ENCODE data around the gene DDX5.
A peak's percentile ranks its signal among the peaks of the same experiment; 100 is the strongest.
"Not testable (repeated sequence)": the region's sequence is repeated elsewhere in the genome, so short reads cannot be mapped to it uniquely, and the experiment has no call there.

Gene DDX5

DNA sequence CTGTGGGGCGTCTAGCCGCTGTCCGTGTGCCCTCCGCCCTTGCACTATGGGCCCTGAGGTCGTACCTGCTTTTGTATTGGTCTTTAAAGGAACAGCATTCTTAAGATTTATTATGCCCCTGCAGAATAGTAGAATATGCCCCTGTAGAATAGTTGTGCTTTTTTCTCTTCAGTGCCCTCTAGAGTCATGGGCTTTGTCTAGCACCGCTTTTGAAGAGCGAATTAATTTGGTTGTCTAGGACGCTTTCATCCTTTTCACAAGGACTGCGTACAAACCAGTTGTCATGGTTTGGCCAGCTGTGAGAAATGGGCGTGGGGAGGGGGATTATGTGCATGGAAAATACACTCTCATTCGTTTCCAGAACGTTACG is 1.3 kb upstream of the DDX5 start:
- peak; percentile 2 for DNase-seq (ENCODE audit: low read depth)

DNA sequence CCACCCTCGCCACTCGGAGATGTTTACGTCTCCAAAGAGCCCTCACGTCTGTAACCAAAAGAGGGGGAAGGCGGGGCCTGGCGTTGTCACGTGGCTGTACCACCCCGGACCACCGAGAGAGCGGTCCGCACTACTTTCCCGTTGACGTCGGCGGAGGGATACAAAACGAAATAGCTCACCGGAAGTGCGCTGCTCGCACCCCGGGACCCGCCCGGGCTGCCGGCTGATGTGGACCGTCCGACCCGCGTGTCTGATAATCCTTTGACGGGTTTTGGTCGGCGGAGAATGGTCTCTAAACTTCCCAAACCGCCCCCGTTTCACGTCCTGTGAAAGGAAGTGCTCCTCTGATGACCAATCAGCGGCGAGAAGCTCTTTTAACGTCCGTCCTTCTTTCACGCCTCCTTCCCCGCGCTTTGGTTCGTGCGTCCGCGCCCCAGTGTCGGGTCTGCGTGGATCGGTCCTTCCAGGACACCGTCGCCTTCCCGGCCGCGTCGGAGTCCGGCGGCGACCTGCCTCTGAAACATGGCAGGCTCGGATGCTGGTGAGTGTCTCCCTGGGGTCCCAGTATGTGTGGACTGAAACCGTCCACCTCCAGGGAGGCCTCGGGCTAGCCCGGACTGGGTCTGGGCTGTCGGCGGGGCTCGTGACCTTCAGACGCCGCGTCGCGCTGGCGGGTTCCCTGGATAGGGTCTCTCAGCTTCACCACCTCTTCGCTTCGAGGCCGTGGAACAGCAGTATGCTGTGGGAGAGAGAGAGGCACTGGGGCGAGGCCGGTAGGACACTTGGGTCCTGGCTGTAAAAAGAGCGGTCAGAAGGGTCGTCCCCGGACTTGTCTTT is 705 bp upstream of the DDX5 start, which contains the start of gene CEP95:
Gene CEP95, plus strand, starts transcription at position 402 of the 837 bp plus-strand sequence. Its CDS starts 121 bp downstream, at position 523.
- DNase-seq (ENCODE audit: low read depth), result peak; percentile 90

DNA sequence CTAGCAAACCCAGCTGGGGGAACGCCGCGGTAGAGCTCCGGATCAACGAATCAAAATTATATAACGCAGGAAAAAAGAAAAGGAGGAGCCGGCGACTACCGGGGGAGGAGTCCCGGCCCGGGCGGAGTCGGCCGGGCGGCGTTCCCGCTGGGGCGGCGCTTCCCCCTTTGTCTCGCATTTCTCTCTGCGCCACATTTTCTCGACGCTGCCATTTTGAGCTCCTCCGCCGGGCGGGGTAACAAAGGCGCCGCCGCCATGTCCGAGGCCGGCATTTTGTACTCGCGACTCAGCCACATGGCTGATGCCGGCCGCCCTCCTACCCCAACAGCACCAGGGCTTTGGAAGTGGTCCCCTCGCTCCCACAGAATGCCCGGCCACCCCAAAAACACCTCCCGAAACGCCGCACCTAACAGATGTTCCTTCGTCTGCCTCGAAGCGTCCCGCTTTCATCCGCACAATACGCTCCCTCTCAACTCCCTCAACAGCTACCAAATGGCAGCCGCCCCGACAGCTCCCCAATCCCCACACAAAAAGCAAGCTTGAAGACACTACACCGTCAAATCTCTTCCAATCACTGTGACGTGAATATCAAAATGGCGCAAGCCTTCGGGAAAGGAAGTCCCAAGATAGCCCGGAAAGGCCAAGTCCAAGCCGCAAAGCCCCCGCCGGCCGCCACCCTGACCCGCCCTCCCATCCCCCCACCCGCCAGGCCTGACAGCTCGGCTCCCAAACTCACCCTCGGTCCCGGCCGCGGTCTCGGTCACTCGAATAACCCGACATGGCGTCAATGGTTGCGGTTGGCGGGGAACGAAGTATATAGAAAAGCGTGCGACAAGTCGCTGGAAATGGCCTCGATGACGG is 519 bp downstream of the DDX5 start:
- peak; percentile 75 for DNase-seq (ENCODE audit: low read depth)

DNA sequence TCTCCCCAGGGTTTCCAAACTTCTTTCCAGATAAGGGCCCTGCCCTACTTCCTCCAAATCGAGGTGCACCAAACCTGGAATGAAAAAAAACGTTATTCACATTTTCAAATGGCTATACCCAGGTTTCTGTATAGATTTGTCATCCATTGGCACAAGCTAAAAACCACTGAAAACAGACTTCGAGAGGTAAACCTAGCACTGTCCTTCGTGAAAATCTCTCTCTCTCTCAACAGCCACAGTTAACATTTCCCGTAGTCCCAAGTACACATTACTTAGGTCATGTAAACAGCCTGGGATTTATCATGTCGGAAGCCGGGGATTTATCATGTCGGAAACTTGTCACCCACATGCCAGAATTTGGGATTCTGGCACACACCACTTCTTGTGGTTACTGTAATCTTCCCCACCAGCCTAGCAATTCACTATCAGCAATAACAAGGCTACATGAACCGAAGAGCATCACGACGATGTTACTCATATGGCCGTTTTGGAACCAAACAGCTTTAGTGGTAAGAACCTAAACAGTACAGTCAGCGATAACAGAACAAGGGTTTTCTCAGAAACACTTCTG is 1.2 kb downstream of the DDX5 start:
- DNase-seq (ENCODE audit: low read depth), result no peak

DNA sequence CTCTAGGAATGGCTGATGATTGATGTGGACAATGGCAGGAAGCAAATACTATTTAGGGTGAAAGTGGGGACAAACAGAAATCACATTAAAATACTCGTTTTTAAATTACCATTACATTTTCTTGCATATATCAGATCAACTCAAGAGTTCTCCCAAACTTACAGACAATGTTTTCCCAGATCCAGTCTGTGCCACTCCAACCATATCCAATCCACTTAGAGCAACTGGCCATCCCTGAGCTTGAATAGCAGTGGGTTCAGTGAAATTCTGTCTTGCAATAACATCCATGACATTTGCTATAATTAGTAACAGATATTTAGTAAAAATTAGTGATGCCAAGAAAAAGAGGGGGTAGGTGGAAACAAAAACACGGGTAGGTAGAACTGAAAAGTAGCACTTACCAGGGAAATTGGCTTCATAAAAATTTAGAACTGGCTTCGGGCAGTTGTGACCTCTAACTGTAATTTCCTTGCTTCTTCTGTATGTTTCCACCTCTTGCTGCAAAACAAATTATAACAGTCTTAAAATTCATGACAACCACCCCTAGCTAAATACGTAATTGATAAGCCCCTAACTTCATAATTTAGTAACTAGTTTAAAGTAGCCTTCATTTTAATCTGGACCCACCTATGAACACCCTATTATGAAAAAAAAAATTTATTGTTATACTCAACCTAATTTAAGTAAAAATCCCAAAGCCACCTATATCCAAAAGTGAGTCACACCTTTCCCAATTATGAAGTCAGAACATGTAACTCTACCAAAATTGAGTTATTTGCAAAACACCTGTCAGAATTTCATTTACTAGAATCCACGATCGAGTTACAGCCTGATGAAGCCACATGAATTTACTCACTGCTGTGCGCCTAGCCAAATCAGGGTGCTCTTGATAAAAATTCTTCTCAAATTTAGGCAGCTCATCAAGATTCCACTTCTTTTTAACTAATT is 2.0 kb downstream of the DDX5 start:
- no peak for DNase-seq (ENCODE audit: low read depth)

DNA sequence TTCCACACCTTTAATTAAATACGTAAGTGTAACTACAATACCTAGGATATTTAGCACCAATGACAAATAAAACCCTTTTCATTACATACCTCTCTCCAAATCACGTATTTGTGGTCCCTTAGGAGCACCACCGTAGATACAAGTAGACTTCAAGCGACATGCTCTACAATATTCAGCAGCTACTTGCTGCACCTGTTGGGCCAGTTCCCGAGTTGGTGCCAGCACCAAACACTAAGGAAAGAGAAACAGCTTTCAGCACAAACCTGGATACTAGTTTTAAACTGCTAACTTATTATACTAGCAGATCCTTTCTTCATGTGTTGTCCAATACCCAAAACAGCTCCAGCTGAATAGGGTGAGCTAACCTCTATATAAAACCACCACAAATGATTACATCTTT is 2.7 kb downstream of the DDX5 start:
- no peak for DNase-seq (ENCODE audit: low read depth)

DNA sequence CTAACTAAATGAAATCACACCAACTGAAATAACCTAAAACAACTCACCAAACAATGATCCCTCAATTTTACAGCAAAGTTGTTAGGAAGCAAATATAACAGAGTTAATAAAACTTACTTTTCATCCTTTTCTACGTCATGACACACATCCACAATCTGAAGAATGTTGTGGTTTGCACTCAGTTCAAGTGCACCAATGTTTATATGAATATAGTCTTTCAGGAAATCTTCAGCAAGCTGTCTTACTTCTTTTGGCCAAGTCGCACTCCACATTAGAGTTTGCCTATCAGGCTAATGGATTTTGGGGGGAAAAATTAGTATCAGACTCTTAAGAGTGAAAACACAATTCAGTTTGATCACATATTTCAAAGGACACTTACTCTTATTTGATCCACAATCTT is 3.3 kb downstream of the DDX5 start:
- no peak for DNase-seq (ENCODE audit: low read depth)

DNA sequence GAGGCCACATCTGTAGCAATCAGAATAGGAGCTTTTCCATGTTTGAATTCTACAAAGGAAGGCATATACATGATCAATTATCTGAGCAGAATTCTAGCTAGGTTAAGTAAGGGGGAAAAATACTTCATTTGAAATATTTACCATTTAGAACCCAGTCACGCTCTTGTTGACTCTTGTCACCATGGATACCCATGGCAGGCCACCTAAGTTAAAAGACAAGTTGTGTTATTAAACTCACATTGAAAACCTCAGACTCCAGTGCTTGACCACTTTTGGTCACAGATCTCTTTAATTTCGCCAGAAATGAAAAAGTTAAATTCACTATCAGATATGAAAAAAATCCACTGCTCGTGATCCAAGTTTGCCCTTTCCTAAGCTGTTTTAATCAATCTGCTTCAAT is 4.1 kb downstream of the DDX5 start:
- no peak for DNase-seq (ENCODE audit: low read depth)

DNA sequence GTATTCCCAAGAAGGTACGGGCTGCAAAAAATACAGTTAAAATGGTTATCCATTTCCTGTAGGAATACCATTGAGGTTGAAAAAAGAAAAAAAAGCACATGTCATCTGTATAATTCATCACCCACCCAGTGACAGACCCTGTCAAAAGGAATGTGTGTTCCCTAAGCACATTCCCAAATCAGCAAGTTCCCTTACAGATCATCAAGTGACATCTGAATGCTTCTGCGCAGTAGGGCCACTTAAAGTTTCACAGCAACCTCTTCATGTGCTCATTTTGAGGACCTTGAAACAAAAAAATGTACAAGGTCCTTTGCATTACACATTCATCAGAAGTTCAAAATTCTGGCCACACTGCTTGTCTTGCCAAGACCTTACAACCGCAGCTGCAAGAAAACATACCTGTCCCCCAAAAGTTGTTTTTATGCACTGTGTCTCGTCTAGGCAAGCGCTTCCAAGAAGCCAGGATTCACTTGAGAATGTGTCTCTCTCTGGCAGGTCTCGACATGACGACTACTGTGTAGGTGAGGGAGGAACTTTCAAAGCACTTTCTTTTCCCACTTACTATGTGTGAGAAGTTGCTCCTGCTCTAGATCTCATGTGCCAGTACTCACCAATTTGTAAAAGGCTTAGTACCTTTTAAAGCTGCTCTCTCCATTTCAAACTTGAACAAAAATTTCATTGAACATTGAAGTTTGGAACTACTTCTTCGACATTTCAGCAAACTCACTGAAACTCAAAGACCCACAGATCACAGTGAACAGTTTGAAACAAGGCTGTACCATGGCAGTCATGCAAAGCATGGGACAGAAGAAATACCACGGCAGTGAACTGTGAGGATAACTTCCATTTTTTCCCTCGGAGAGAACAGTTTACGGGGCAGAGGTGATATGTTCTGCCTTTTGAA is 5.0 kb downstream of the DDX5 start:
- no peak for DNase-seq (ENCODE audit: low read depth)

DNA sequence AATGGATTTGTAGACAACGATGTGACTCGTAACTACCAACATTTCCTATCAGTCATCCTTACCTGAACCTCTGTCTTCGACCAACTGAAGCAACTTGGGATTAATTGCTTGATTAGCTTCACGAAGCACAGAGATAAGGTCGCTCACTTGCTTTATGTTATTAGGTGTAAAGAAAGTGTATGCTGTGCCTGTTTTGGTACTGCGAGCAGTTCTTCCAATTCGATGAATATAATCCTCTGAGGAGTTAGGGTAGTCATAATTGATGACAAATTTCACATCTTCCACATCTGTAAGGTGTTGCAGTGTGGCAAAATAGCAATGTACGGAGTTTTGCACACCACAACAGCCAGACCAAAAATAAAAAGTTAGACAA is 5.6 kb downstream of the DDX5 start:
- DNase-seq (ENCODE audit: low read depth), result no peak

DNA sequence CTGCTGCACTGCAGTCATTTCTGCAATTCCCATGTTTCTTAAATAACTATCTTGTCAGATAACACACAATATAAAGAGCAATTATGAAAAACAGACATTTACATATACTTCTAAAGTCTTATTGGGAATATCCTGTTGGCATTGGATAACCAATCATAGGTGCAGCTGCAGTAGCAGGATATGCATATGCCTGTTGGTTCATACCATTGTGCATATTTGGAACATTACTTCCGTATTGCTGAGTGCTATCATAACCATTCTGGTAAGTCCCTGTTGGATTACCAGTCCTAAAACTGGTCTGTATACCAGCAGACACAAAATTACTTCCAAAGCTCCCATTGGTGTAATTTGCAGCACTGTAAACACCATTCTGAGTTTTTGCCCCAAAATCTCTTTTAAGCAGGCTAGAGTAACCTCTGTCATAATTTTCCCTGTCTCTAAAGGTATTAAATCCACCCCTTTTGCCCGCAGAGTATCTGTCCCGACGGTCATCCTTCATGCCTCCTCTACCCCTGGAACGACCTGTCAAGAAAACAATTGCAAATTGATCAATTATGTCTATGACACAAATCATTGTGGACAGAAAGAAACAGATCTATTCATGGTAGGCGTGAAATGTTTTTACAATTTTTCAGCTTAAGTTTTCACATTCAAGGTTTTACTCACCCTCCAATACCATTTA is 6.1 kb downstream of the DDX5 start:
- no peak for DNase-seq (ENCODE audit: low read depth)

DNA sequence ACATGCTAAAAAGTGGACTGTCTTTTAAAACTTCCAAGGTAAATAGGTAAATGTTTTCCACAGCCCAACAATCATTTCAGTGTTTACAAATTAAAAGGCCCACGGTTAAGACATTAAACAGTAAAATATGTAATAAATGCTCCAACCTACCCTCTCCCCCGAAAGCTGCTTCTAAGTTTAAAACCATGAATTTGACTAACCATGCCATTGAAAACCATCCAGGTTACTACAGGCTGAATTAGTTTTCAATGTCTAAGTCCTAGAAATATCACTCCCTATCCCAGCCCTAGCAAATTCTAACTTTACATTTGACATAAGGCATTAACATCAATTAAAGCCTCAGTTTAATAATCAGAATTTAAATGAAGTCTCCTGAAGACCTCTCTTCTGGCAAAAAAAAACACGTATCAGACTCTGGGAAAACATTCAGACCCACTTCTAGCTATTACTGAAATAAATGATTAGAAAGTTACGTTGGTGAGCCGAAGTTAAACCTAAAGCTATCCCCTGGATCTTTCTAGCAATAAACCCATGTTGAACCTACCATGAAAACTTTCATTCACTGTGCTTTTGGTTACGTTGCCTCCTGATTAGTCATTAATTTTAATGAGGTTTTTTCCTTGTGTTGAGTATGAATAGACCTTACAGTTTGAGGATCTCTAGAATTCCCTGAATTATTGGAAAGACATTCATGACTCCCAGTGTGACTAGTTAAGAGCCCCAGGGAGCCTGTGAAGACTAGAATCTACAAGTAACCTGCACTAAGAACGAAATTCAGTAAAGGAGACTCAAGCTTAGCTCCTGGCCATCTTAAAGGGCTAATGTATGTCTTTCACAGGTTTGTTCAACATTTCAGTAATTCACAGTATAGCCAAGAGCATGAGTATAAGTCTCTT is 7.5 kb downstream of the DDX5 start:
- DNase-seq (ENCODE audit: low read depth), result no peak

DNA sequence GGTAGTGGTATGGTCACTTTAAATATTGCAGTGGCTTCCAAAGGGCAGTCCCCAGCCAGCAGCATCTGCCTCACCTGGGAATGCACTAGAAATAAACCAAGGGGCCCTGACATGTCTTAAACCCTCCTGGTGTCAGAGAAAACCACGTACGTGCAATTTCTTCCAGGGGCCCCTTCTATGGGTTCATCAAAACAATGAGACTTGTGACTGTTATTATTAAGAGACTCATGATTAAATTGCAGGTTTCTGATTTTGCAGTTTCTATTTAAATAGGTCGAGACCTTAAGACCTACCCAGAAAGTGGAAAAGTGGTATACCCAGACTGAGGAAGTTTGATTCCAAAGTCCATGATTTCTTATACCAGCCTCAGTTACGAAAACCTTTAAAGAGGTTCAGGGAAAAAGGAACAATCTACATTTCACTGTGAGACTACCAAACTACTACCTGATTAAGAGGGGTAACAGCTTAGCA is 8.5 kb downstream of the DDX5 start:
- DNase-seq (ENCODE audit: low read depth), result no peak

DNA sequence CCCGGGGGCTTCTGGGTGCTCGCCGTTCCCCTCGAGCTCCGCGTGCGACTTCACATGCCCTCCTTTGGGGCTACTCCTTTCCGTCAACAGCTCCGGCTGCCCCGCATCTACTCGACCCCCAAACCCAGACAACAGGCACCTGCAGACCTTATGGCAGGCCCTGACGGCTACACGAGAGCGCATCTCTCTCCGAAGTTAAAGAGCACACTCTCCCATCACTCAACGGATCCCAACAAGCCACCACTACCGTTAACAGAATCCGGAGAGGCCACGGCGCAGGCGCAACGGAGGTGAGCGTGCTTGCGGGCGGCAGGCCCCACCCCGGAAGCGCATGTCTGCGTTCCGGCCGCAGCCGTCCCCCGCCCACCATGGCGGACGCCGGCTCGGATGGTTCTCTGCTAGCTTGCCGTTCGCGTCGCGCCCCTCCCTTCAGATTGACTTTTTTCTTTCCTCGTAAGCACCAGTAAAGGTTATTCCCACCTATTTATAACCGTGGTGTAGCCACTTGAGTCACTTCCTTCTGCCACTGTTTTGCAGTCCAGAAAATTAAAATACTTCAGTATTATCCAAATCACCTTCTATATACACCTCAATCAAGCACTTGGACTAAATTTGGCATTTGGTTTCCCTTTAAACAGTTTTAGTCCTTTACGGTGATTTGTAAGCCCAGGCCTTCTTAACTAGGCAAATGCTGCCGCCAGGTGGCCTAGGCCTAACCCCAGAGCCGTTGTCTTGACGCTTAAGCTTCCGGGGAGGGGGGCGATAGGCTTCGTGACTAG is 9.1 kb downstream of the DDX5 start, which contains the start of gene POLG2:
Gene POLG2, minus strand, starts transcription at position 269 of the 779 bp plus-strand sequence. Its CDS starts 86 bp downstream, at position 183.
- DNase-seq (ENCODE audit: low read depth), result peak; percentile 93

DNA sequence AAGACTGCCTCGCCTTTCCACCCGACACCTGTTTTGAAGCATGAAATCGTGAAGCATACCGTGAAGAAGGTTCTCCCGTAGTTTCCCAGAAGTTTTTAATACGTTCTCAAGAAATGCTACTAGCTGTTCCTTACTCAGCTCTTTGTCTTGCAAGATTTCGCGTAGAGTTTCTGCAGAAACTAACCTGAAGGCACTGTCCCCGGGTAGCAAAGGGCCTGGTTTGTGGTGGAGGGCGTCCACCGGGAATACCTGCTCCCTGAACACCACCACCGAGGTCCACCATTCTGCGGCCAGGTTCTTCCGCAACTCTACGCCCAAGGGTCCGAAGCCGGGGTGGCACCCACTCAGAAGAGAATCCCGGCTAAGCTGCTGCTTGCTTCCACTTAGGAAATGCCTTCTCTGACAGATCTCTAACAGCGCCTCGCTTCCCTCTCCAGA is 9.7 kb downstream of the DDX5 start:
- DNase-seq (ENCODE audit: low read depth), result no peak

DNA sequence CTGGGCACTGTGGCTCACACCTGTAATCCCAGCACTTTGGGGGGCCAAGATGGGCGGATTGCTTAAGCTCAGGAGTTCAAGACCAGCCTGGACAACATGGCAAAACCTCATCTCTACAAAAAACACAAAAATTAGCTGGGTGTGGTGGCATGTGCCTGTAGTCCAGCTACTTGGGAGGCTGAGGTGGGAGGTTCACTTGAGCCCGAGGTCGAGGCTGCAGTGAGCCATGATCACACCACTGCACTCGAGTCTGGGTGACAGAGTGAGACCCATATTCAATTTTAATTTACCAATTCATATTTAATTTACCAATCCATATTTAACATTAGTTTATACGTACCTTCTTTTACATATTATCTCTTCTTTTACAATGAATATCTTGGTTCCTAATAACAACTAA is 10.8 kb downstream of the DDX5 start:
- not testable (repeated sequence) for DNase-seq (ENCODE audit: low read depth)

DNA sequence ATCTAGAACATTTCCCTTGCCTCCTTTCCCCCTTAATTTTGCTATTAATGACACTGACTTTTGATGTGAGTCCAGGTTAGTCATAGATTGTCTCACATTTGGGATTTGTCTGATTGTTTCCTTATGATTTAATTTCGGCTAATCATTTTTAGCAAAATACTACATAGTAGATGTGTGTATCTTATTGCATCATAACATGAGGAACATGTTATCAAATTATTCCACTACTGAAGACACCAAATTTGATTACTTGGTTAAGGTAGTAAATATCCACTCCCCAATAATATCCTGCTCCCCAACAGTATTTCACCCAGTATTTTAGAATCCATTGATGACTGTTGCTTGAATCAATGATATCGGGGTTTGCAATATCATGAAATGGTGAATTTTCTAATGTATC is 12.0 kb downstream of the DDX5 start:
- DNase-seq (ENCODE audit: low read depth), result no peak

Data from activated T-helper 9 cell treated with anti-CD3 and anti-CD28 coated beads, Interleukin-2, amount 50 U/mL, for 16 hours (primary cell).